Retinal pigment epithelial cell (primary cell): ENCODE results near the gene LRRC4C.

Experiments used
- DNase-seq: peaks from one replicate; pipeline ENCODE4 v3.0.0-alpha.2; 2010; ENCODE audit warnings: low read depth
- H3K4me3 ChIP-seq: 2 replicates; pipeline ENCODE4 v1.5.1; 2011; ENCODE audit warnings: mild to moderate bottlenecking, low read length, control low read depth, moderate library complexity
- CTCF ChIP-seq: conservative IDR thresholded peaks from 2 replicates; pipeline ENCODE4 v1.5.1; 2011; ENCODE audit warnings: low read depth, low read length, control low read depth, inconsistent platforms

LRRC4C gene

DNA sequence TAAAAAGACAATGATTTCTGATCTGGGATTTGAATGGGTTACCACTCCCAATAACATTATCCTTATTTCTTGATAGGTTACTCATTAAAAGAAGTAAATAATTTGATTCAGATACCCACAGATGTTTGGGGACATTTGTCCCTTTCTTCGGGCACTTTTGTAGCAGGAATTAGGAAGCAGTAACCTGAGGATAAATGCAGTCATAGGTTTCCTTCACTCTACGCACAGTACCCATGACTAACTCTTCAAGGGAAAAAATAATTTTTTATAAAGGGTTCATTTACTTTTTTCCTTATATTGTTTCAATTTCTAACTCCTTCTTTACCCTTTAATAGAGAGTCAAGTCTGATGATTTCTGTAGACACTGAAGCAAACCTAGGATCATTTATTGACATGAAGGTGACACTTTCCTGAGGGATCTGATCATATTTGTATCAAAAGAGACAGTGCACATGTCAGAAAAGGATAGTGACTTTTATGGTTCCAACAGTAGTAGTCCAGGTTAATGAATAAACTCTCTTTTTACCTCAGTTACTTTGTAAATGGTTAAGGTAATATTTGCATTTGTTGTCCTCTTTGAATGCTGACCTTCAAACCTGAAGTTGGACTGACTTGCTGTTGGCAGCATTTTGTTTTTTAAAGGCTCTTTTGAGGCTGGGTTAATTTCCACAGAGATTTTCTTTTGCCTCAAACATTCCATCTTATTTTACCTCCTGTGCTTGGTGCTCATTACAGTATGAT, 1072.0 kb downstream of the LRRC4C start:
- no peak for TF ChIP-seq CTCF
- DNase-seq: no peak
- H3K4me3 ChIP-seq: no peak overlapping the region

GRCh38 chr11:40384991-40385390, 1074.5 kb downstream of the LRRC4C start:
- no peak overlapping the region for H3K4me3 ChIP-seq
- TF ChIP-seq CTCF: no peak
- DNase-seq: no peak

DNA sequence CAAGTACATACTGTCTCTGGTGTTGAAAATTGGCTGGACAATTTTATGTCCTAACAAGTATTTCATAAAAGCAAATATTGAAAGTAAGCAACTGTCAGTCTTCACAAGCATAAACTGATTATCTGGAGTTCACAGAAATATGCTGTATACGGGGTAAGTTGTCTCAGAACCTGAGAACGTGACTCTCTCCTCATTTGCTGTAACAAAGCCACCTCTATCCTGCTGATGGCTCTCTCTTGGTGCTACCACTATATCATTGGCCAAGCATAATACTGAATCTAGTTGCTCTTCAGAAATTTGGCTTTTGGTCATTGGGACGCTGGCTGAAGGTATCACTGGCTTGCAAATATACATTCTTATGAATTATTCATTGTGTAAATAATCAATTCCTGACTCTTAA, 1078.0 kb downstream of the LRRC4C start:
- no peak for DNase-seq
- no peak for TF ChIP-seq CTCF
- H3K4me3 ChIP-seq: no peak overlapping the region

DNA sequence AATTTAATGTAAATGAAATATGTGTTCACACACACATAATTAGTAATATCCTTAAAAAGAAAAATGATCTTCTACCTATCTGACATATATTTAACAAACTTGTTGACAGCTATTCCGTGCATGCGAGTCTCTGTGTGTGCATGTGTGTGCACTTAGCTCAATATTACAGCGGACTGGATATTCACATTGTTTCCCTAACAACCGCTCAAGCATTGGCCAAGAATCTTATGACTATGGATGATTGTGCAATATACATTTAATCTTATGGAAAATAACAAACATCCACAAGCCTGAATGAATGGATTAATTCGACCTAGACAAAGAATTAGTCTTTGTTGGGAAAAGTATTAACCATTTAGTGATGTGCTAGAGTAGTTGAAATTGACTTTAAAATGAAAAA, 1078.6 kb downstream of the LRRC4C start:
- DNase-seq: peak; percentile 20
- no peak overlapping the region for H3K4me3 ChIP-seq
- no peak for TF ChIP-seq CTCF

- DNase-seq: peak; percentile 12
- H3K4me3 ChIP-seq: no peak overlapping the region
- no peak for TF ChIP-seq CTCF
Observed at GRCh38 chr11:40376331-40376730, 1083.1 kb downstream of the LRRC4C start.

DNA sequence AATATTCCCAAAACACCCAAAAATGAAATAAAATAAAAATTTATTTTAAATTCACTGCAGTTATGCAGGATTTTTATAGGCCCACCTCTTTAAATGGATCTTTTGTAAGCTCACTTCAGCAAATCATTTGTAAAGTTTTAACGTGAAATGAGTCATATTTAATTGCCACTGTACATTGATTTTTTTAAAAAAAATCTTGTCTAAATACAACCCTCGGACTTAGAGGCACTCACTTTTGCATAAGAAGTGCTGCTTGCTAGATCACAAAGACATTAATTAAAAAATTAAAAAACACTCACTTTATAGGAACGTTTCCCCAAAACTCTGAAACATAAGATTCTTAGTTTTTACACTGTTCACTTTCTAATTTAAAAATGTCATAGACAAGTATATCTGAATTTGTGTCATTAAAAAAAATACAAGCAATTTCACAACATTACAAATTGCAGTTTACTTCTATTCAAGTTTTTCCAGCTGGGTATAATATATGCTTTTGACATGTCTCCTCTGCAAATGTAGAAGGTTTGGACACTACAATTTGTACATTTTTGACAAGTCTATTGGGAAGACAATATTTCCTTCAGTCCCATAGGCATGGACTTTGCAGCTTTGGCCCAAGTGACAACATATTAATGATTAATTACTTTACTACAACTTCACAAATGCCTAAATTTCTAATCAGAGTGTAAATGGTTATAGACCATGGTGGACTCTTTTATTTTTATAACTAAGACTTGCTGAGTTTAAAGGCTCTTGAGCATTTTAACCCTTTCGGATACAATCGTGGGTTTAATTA, 1088.4 kb downstream of the LRRC4C start:
- no peak overlapping the region for H3K4me3 ChIP-seq

More for the DNA sequence above, 1088.4 kb downstream of the LRRC4C start:
- no peak for DNase-seq
- no peak for TF ChIP-seq CTCF
